ENCODE measurements around the gene PDLIM7.

PDLIM7 gene

GRCh38 chr5:177509991-177510566 lies 12.7 kb upstream of the PDLIM7 start:
- no peak for TF ChIP-seq ZFX (IDR thresholded peaks at IDR 0.05; ENCODE audit: borderline replicate concordance)
- no peak overlapping the region for H3K27ac ChIP-seq

DNA sequence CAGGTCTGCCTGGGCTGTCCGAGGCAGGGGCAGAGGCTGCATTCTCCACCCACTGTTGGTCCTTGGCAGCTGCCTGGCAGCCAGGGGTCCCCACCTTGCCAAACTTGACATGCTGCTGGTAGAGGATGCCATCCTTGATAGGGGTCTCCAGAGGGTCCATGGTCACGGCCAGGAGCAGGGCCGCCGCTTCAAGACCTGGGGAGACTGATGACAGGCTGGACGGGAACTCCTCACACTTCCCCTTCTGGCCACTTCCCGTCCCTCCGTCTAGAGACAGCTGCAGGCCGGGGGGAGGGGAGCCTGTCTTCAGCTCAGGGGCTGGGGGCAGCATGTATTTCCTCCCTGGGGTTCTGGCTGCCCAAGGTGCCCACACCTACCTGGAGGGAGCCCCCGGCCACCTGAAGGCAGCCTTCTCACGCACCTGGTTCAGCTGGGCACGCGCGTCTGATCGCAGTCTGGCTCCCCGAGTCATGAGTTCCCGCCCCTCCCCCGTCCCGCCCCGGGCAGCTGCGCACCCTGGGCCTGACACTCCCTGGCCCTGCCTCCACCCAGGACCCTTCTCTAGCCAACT lies 12.1 kb upstream of the PDLIM7 start, which contains the start of gene DOK3:
TSS of gene DOK3 (minus strand) at position 446 of the 571 bp plus-strand sequence. CDS start at position 160, 286 bp downstream.
- TF ChIP-seq, protein P1, sequence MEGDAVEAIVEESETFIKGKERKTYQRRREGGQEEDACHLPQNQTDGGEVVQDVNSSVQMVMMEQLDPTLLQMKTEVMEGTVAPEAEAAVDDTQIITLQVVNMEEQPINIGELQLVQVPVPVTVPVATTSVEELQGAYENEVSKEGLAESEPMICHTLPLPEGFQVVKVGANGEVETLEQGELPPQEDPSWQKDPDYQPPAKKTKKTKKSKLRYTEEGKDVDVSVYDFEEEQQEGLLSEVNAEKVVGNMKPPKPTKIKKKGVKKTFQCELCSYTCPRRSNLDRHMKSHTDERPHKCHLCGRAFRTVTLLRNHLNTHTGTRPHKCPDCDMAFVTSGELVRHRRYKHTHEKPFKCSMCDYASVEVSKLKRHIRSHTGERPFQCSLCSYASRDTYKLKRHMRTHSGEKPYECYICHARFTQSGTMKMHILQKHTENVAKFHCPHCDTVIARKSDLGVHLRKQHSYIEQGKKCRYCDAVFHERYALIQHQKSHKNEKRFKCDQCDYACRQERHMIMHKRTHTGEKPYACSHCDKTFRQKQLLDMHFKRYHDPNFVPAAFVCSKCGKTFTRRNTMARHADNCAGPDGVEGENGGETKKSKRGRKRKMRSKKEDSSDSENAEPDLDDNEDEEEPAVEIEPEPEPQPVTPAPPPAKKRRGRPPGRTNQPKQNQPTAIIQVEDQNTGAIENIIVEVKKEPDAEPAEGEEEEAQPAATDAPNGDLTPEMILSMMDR (IDR thresholded peaks at IDR 0.05), result no peak
- no peak for TF ChIP-seq ZFX (IDR thresholded peaks at IDR 0.05; ENCODE audit: borderline replicate concordance)
- H3K27ac ChIP-seq, result no peak within 1 kb of the TSS

- TF ChIP-seq, protein P1 (IDR thresholded peaks at IDR 0.05), result no peak
- no peak for TF ChIP-seq ZFX (IDR thresholded peaks at IDR 0.05; ENCODE audit: borderline replicate concordance)
Measured at GRCh38 chr5:177508837-177509236, 11.4 kb upstream of the PDLIM7 start.

DNA sequence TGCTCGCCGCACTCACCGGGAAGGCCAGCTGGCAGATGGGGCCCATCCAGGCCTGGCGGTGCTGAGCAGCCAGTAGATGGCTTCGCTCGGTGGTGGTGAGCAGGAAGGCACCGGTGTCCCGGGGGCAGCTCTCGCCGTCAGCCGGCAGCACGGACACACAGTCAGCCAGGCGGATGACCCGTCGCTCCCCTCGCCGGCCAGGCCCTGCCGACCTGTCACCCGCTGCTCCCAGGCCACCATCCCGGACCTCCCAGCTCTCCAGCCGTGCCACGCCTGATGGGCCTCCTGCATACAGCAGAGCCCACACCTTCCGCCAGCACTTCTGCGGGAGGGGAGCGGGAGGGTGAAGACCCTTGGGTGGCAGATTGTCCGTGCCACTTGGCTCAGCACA lies 10.8 kb upstream of the PDLIM7 start:
- TF ChIP-seq, protein P1 (IDR thresholded peaks at IDR 0.05), result no peak
- no peak for TF ChIP-seq ZFX (IDR thresholded peaks at IDR 0.05; ENCODE audit: borderline replicate concordance)
- H3K27ac ChIP-seq, result no peak overlapping the region

More at GRCh38 chr5:177508837-177509236, 11.4 kb upstream of the PDLIM7 start:
- no peak overlapping the region for H3K27ac ChIP-seq

DNA sequence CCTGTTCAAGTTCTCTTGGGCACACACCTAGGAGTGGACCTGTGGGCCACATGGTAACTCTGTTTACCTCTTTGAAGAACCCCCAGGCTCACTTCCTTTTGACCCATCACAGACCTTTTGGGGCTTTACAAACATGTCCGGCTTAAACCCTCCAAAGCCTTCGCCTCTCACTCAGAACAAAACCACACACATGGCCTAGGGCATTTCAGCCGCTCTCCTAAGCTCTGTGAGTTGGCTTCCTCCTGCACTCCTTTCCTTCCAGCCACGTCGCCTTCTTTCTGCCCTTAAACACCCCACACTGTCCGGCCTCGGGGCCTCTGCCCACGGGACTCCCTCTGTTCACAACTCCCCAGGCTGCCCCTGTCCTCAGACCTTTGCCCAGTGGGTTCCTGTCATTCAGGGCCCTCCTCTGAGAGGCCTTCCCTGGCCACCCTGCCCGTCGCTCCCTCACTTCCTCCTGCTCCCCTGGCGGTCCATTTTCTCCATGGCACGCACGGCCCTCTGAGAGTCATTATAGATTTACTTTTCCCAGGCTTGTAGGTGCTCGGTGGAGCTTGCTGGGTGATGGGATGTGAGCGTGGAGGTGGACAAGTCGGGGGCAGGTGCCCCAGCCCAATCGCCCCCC lies 10.3 kb upstream of the PDLIM7 start:
- TF ChIP-seq, protein P1 (IDR thresholded peaks at IDR 0.05), result no peak
- no peak for TF ChIP-seq ZFX (IDR thresholded peaks at IDR 0.05; ENCODE audit: borderline replicate concordance)
- H3K27ac ChIP-seq, result no peak overlapping the region

DNA sequence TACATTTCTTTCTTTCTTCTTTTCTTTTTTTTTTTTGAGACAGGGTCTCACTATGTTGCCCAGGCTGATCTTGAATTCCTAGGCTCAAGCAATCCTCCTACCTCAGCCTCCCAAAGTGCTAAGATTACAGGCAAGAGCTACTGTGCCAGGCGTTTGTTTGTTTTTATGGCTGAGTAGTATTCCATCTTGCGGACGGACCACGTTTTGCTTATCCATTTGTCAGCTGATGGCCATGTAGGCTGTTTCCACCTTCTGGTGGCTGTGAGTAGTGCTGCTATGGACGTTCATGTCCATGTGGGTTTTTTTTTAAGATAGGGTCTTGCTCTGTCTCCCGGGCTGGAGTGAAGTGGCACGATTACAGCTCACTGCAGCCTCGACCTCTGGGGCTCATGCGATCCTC lies 9.8 kb upstream of the PDLIM7 start:
- no peak overlapping the region for H3K27ac ChIP-seq
- TF ChIP-seq, protein P1 (IDR thresholded peaks at IDR 0.05), result peak; percentile 18; the same call in 1 of the 2 replicates
- TF ChIP-seq ZFX (IDR thresholded peaks at IDR 0.05; ENCODE audit: borderline replicate concordance), result no peak

GRCh38 chr5:177505075-177505474 lies 7.7 kb upstream of the PDLIM7 start:
- no peak for TF ChIP-seq ZFX (IDR thresholded peaks at IDR 0.05; ENCODE audit: borderline replicate concordance)
- no peak overlapping the region for H3K27ac ChIP-seq
